PC-3 (cell line): ENCODE data around the gene TMC6.

Source experiments
- CTCF ChIP-seq: fragments of 300-600 bp; sonication (generic); conservative IDR thresholded peaks from 2 replicates; pipeline ENCODE4 v1.5.1; 2017; ENCODE audit warnings: antibody characterized with exemption, low read depth, mild to moderate bottlenecking, low read length
- EZH2 ChIP-seq: fragments of 300-600 bp; sonication (generic); IDR thresholded peaks from one replicate; pipeline ENCODE4 v1.6.1; 2017; ENCODE audit warnings: antibody characterized with exemption, mild to moderate bottlenecking, low read length; ENCODE audit not compliant: unreplicated experiment
- EZH2phosphoT487 ChIP-seq: fragments of 300-600 bp; sonication (generic); IDR thresholded peaks from 2 replicates; pipeline ENCODE4 v1.6.1; 2018; ENCODE audit warnings: mild to moderate bottlenecking, antibody characterized with exemption, low read length, borderline replicate concordance

GRCh38 chr17:78146881-78147280, 18.3 kb upstream of the TMC6 start:
- TF ChIP-seq CTCF (no peak), EZH2phosphoT487 (no peak), EZH2 (no peak)
